NCI-H748 (cell line): Measurements from ENCODE around the gene PAK1.
"Not testable (repeated sequence)": the region's sequence is repeated elsewhere in the genome, so short reads cannot be mapped to it uniquely, and the experiment has no call there.

Source experiments
- DNase-seq: peaks from one replicate; lab custom pipeline; 2025; ENCODE audit not compliant: unreplicated experiment; lab: John Stamatoyannopoulos, UW

The PAK1 gene

DNA sequence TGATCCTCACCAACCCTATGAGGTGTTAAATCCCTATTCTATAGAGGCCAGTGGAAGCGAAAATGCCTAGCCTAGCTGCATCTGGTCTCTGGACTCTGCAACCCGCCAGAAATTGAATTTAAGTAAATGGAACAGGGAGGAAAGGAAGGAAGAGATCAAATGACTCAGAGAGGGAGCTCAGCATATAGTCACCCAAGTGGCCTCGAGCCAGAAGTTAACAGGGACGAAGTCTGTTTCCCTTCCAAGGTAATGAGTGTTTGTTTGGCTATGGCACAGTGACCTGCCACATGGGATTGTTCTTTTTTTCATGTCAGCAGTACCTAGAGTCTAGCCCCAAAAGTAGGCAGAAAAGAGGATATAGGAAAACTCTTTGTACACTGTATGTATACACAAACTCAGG lies 66.3 kb downstream of the PAK1 start:
- DNase-seq = no peak

DNA sequence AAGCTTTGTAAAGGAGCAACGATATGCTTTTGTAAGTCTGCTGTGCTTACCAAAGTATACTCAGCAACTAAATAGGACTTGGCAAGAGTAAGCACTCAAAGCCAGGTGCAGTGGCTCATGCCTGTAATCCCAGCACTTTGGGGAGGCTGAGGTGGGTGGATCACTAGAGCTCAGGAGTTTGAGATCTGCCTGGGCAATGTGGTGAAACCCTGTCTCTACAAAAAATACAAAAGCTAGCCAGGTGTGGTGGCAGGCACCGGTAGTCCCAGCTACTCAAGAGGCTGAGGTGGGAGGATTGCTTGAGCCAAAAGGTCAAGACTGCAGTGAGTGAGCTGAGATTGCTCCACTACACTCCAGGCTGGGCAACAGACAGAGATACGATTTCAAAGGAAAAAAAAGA lies 67.5 kb downstream of the PAK1 start:
- no peak for DNase-seq

DNA sequence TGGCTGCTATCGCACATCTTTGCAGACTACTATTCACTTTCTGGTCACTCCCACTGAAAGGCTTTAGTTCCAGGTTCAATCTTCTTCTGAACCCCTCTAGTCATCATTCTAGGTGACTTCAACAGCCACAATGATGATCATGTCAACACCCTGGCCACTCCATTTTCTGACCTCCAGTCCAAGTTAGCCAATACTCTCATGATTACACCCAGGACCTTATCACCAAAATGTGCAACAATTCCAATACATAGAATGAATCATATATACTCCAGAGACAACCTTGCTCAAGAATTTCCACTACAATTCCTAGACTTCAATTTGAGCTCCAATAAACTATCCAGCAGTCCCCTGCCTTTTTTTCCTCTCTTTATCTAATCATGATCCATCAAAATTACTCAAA lies 70.7 kb downstream of the PAK1 start:
- DNase-seq = no peak

DNA sequence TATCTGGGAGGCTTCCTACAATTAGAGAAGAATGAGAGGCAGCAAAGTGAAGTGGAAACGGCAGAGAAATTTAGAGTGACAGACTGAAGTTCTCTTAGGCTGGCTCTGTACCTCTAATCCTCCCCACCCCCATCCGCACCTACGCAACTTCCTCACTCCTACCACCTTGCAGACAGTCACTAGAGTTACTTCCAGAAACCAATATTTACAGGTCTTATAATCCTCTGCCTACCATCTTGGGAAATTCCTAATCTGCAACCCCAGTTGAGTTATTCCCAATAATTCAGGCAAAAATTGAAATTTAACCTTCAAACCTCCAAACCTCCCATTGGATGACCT lies 71.7 kb downstream of the PAK1 start:
- no peak for DNase-seq

DNA sequence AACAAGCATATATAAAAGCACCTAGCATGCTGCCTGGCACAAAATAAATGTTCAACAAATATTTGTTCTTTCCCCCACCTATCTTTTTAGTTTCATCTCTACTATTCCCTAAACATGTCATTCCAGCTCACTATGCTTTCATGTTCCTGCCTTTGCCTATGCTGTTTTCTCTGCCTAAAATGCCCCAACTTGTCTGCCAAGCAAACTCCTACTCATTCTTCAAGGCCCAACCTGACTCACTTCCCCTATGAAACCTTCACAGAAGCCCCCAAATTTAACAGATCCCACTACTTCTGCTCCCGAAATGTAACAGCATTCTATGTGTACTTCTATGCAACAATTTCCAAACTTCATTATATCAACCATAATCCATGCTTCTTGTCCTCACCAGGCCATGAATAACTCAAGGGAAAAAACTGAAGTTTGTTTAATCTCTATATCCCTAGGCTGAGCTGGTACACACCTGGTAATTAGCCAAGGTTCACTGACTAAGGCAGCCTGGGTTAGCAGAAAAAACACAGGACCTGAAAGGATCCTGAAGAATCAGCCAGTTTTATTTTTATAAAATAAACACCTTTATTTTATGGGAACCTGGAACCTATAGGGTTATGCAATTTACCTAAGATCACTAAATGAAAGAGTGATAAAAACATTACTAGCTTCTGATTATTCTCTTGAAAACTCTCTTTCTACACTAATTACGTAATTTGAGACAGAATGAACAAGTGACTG lies 72.2 kb downstream of the PAK1 start:
- DNase-seq = peak; percentile 84

DNA sequence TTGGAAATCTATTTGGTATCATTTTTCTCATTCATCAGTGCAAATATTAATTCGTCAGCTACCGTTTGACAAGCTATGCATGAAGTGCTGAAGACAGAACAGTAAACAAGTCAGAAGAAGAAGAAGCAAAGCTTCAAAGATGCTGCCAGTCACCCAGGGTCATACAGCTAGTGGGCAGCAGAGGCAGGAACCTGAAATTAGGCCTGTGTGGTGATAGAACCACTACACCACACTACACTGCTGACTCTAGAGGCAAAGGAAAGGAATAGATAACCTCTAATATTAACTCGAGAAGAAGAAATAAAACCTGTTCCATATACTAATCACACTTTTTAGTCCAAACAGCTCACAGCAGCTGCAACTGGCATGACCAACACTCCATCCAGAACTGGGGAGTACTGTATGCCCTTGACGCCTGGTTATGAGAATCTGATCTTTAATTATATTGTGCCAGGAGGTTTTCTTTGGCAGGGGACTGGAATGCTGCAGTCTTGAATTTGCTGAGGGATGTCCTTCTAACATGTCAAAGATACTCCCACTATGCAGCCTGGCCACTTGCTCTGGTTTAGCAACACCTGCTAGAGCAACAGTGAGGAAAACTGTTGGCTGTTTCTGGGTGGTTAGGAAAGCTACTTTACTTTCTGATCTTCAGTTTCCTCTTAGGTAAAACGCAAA lies 73.0 kb downstream of the PAK1 start:
- DNase-seq = no peak

DNA sequence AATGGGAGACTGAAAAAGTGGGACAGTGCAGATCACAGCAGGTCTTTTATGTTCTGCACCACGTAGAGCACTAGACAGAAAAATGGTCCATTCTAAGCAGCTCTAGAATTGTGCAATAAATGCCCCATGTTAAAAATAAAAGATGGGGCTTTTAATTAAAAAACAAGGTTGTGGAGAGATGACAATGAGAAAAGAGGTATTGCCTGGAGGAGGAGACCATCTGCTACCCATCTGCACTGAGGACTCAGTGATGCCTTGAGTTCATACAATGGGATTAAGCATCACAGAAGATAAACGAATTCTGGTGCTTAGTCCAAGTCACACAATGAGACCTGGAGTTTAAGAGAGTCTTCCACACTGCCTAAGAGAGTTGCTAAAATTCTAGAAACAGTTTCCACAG lies 73.6 kb downstream of the PAK1 start:
- no peak for DNase-seq

DNA sequence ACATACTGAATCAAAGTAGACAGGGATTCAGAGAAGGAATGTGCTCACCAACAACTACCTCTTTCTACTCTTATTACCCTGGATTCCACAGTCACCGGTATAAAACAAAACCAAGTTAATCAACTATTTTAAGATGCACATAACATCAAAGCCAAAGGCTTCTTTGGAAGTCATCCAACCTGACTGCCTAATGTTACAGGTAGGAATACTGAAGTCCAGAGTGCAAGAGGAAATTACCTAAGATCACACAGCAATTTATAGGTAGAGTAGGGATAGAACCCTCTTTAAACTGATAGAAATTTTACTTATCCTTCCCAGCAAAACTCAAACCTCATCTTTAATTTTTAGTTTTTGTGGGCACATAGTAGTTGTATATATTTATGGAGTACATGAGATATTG lies 76.3 kb downstream of the PAK1 start:
- DNase-seq = no peak

DNA sequence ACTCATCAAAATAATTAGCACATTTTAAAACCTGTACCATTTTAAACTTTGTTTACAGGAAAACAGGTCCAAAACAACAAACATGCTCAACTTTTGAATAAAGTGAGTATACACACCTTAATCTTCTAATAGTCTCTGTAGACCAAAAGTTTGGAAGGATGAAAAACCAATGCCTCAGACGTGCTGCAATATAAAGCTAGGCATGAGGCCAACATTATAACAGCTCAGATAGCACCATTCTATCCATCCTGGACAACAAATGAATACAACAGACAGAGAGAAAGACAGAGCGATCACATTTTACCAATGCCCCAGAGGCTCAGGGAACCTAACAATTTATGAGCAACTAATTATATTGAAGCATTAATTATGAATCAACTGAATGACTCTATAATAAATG lies 77.0 kb downstream of the PAK1 start:
- no peak for DNase-seq

DNA sequence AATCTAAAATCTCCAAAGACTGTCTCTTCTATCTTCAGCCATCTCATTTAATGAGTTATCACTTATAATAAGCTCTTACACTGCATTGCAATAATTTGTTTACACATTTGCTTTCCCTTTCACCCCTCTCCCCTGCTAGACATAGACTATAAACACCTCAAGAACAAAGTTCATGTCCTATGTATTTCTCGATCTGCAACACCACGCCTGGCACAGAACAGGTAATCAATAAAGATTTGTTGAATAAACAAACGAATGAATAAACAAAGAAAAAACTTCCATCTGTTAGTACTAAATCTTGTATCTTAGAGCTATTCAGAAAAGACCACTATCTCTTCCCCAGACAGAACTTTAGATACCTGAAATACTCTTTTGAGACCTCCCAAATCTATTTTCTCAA lies 77.6 kb downstream of the PAK1 start:
- DNase-seq = no peak

DNA sequence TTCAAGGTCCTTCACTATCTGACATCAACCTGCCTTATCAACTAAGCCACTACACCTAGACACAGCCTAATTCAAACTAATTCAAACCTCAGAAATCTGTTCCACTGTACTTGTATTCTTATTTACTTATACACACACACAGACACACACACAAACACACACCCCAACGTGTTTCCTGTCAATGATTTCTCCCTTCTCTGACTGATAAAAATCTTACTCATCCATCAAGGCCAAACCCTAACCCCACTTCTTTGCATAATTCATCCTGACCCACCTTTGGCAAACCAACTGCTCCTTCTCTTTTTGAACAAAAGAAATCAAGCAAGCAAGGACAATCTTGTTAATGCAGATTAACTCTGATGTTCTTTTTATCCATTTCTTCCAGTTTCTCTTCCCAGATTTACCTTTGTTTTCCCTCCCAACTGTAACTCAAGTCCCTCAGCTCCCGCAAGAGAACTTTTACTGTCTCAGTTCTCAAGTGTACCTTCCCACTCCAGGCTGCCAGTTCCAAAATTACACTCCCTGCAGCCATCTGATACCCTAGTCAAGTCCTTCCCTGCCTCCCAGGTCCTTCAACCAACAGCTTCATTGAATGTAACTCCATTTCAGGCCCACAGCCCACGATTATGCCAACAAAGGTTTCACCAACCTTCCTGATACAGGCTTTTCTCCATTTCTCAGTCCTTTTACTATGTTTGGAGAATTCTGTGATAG lies 78.3 kb downstream of the PAK1 start:
- no peak for DNase-seq

DNA sequence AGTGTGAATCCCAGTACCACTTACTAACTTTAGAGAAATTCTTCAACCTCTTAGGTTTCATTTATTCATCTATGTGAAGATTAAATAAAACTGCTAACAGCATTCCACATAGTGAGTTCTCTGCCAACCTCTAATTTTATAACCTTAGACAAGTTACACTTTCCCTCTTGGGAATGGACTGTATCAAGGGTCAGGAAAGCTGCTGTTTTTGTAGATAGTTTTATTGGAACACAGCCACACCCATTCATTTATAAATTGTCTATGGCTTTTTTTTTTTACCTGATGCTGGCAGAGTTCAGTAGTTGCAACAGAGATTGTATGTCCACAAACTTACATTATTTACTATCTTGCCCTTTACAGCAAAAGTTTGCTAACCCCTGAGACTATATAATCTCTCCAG lies 81.1 kb downstream of the PAK1 start:
- no peak for DNase-seq

DNA sequence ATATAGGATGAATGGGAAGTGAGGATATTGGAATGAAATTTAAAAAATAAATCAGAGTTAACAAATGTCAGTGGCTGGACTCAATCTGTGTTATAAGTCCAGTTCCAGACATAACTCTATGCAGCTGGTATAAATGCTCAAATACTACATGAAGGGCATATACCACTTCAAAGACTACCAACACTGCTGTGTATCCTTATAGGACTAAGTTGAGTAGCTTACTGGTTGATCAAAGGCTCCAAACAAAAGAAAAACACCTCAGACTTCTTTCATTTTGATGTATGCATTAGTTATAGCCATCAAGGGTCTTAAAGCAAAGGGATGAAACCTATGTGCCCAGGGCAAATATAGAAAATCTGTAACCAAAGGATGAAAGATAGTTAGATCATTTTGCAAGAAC lies 86.2 kb downstream of the PAK1 start:
- no peak for DNase-seq

DNA sequence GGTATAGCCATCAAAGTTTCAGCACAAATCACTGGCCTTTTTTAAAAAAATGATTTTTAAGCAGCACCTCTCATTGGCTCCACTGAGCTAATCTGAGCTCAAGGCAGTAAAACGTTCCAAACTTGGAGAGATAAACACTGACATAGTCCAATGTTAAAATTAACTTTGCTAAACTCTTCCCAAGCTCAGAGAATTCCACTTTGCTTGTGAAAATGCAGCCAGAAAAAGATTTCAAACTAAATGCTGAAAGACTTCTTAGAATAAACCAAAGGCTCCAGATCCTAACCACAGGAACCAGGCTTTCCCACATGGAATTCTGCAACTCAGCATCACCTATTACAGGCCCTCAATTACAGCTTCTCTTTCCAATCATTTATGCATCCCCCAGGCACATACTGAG lies 87.7 kb downstream of the PAK1 start:
- no peak for DNase-seq

DNA sequence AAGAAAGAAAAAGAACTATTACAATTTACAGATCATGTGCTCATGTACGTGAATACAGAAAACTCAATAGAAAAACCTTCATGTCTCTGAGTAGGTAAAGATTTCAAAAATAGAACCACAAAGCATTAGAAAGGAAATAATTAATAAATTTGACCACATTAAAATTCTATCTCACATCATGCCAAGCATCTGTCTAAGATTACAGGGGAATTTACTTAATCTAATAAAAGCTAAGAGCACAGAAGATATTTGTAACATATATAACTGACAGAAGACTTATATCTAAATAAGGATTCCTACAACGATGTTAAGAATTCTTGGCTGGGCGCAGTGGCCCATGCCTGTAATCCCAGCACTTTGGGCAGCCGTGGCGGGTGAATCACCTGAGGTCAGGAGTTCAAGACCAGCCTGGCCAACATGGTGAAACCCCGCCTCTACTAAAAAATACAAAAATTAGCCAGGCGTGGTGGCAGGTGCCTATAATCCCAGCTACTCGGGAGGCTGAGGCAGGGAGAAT lies 88.6 kb downstream of the PAK1 start:
- not testable (repeated sequence) for DNase-seq

DNA sequence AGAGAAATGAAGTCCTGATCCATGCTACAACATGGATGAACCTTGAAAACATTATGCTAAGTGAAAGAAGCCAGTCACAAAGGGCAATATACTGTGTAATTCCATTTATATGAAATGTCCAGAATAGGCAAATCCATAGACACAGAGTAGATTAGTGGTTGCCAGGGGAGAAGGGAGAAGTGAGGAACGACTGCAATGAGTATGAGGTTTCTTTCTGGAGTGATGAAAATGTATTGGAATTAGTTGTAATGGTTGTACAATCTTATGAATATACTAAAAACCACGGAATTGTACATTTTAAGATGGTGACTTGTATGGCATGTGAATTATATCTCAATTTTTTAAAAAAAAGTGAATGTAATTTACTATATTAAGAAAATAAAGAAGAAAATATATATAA lies 89.3 kb downstream of the PAK1 start:
- DNase-seq = no peak

DNA sequence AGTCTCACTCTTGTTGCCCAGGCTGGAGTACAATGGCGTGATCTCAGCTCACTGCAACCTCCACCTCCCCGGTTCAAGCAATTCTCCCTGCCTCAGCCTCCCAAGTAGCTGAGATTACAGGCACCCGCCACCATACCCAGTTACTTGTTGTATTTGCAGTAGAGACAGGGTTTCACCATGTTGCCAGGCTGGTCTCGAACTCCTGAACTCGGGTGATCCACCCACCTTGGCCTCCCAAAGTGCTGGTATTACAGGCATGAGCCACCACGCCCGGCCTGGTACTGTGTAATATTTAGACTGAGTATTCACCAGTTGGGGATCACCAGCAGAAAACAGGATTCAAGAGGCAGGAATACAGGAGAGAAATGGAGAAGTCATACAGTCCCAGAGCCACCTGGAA lies 90.5 kb downstream of the PAK1 start:
- not testable (repeated sequence) for DNase-seq

DNA sequence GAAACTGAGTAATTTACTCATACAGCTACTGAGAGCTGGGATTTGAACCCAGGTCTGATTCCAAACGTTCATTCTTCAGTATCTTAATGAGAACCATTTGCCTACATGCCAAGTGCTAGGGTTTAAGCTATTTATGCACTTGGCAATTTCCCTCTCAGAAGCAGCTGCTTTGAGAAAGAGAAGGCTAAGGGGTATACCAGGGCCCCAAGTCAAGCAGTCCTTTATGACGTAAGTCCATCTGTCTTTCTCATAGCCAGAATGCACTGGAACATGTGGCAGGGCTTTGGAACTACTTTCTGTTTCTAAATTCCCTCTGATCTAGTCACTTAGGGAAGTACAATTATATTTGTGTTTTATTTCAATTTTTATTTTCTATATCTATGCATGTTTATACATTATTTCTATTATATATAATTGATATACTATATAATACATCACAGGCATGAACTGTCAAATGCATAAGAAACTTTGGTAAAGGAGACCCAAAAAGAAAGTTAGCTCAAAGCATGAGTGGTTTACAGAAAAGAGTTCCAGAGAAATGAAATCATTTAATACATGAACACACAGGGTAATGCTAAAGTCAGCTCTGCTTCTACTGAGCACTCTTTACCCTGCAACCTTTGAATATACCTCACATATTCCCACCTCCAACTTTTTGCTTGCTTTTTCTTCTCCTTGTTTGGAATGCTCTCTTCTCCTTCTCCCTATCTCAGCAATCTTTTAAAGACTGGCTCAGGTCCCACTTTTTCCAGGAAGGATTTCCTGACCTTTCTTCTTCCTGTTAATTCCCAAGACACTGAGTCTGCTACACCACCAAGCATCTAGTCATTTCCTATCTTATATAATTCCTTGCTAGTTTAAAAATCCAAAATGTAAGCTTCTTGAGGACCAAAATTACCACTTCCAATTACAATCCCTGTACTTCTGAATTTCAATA lies 91.9 kb downstream of the PAK1 start:
- no peak for DNase-seq

DNA sequence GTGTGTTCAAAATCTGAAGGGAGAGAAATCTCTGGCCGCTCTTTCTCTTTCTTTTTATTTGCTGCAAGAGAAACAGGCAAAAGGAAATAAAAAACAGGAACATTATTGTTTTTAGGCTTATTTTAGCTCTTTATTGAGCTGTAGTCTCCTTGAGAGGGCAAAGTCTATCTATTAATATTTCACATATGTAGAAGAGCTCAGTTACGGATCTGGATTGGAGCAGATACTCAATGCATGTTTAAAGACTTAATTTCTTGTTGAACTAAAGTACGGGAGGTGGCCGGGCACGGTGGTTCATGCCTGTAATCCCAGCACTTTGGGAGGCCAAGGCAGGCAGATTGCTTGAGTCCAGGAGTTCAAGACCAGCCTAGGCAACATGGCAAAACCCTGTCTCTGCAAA lies 94.0 kb downstream of the PAK1 start:
- DNase-seq = no peak

DNA sequence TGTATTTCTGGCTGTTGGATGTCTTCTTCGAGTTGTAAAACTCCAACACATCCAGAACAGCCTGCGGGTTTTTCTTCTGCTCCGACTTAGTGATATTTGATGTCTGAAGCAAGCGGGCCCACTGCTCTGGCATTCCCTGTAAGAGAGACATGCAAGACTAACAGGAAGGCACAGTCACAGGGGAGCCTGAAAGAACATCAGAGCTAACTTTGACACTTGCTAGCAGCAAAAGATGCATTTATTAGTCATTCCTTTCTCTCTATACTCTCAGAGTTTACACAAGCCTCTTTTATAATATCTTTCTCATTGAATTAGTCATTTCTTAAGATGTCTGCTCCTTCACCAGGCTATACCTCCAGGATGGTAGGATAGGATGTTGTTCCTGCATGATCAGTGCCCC lies 94.6 kb downstream of the PAK1 start:
- DNase-seq = no peak

DNA sequence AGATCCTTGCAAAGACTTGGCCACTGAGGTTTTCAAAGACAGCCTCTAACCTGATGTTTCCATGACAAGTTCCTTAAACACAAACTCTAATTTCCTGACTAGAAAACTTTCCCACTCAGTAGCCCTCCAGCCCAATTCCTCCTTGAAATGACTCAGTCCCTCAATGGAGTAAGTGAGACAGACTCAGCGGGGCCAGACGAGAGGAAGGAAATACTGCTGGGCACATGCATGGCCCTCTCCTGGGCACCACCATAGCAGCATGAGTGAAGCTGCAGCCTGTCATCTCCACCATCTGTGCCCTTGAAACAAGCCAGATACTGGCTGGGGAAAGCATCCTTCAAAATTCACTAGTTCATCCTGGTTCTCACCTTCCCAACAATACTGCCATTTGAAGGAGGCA lies 96.2 kb downstream of the PAK1 start:
- DNase-seq = no peak
